NB4 (cell line): Measurements from ENCODE around the gene PPP2R5C.

Experiments used
- CTCF ChIP-seq: IDR thresholded peaks from one replicate; pipeline ENCODE4 v1.5.1; 2012; ENCODE audit warnings: low read depth, low read length
- POLR2A ChIP-seq: IDR thresholded peaks from 2 replicates; pipeline ENCODE4 v1.6.1; 2011; ENCODE audit warnings: mild to moderate bottlenecking; ENCODE audit not compliant: insufficient read length; ENCODE audit errors: extremely low read depth

GRCh38 chr14:101926085-101926484 is 164.6 kb downstream of the PPP2R5C start:
- no peak for TF ChIP-seq CTCF
- no peak for TF ChIP-seq POLR2A
